ENCODE results near the gene APOC4. TPM values are rescaled to one million over a fixed set of nuclear protein-coding genes. Genes with fewer than 3 reads are reported as not detected.
"Not testable (repeated sequence)": the region's sequence is repeated elsewhere in the genome, so short reads cannot be mapped to it uniquely, and the experiment has no call there.

Gene APOC4
- total and polyA plus RNA-seq, 12 donors, result not detected

DNA sequence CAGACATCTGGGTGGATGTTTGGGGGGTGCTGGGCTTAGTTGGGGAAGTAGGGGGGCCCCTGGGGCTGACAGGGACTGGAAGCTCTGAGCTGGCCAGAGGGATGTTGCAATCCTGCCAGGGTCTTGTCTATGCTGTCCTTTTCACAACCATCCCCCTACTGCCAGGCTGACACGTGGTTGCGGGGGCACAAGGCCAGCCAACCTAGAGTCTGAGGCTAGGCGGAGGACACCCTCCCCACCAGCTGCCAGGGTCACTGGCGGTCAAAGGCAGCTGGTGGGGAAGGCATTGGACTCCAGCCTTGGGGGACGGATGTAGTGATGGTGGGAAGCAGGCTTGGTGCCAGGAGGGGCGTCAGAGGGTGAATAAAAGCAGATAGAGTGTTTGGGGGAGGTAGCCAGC is 29.2 kb upstream of the APOC4 start:
- TF ChIP-seq, protein P1, sequence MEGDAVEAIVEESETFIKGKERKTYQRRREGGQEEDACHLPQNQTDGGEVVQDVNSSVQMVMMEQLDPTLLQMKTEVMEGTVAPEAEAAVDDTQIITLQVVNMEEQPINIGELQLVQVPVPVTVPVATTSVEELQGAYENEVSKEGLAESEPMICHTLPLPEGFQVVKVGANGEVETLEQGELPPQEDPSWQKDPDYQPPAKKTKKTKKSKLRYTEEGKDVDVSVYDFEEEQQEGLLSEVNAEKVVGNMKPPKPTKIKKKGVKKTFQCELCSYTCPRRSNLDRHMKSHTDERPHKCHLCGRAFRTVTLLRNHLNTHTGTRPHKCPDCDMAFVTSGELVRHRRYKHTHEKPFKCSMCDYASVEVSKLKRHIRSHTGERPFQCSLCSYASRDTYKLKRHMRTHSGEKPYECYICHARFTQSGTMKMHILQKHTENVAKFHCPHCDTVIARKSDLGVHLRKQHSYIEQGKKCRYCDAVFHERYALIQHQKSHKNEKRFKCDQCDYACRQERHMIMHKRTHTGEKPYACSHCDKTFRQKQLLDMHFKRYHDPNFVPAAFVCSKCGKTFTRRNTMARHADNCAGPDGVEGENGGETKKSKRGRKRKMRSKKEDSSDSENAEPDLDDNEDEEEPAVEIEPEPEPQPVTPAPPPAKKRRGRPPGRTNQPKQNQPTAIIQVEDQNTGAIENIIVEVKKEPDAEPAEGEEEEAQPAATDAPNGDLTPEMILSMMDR (IDR thresholded peaks at IDR 0.05), result no peak
- no peak for ATAC-seq
- no peaks in the 10 kb centered on the region for H3K9me3 ChIP-seq
- WGBS, 2 donors, result 51 to 52% methylated on average over 6 of the region's 6 CpGs
- peaks cover 0 to 8% (median 0%) of the 10 kb centered on the region in 7 donors for H3K27me3 ChIP-seq
- no peak overlapping the region for H3K4me3 ChIP-seq
- no peak for DNase-seq
- peaks cover 0 to 38% (median 10%) of the 10 kb centered on the region in 9 donors for H3K4me1 ChIP-seq
- H3K27ac ChIP-seq, result no peak overlapping the region
- intact Hi-C loops (cut with DNase I), result no loop called here
- no peaks in the 10 kb centered on the region for H3K36me3 ChIP-seq

DNA sequence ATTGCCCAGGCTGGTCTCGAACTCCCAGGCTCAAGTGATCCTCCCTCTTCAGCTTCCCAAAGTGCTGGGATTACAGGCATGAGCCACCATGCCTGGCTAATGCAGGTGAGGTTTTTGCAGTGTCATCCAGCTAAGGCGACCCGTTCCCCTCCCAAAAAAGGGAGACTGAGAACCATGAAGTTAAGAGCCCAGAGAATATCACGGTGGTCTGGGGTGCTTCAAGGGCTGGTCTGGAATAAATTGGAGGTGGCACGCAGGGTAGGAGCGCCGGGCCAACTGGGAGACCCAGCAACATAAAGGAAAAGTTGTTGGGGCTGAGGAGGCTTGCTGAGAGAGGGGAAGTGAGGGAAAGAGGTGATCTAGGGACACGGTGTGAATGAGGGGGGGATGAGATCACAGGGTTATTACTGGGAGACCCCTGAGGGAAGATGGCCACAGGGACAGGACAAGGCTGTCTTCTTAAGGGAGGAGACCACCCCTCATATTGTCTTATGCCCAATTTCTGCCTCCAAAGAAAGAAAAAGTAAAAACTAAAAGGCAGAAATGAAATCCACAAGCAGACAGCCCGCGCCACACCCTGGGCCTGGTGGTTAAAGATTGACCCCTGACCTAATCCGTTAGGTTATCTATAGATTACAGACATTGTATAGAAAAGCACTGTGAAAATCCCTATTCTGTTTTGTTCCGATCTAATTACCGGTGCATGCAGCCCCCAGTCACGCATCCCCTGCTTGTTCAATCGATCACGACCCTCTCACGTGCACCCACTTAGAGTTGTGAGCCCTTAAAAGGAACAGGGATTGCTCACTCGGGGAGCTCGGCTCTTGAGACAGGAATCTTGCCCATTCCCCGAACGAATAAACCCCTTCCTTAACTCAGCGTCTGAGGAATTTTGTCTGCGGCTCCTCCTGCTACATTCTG is 28.3 kb upstream of the APOC4 start:
- Histone ChIP-seq H3K4me1 (peaks cover 0 to 38% (median 10%) of the 10 kb centered on the region in 9 donors), H3K27ac (peak overlapping the region in 1 of 10 donors; percentile 82), H3K4me3 (peak overlapping the region in 1 of 10 donors; percentile 59)
- WGBS, 2 donors, result 57 to 60% methylated on average over 23 of the region's 23 CpGs
- H3K36me3 ChIP-seq; H3K27me3 ChIP-seq; DNase-seq; ATAC-seq; H3K9me3 ChIP-seq; intact Hi-C loops (cut with DNase I): not testable (repeated sequence)

GRCh38 chr19:44914433-44915206 is 27.4 kb upstream of the APOC4 start, which contains the start of gene APOC1:
Gene APOC1, plus strand, starts transcription at chr19:44914608. Its CDS starts 284 bp downstream, at chr19:44914892.
- H3K27me3 ChIP-seq; intact Hi-C loops (cut with DNase I); H3K36me3 ChIP-seq; H3K9me3 ChIP-seq: not testable (repeated sequence)
- DNase-seq (peak; percentile 83 to 84), ATAC-seq (peak; percentile 88 to 95 (median 93))
- Histone ChIP-seq H3K27ac (peak within 1 kb of the TSS in 4 of 10 donors; percentile 21 to 82 (median 38)), H3K4me1 (peaks cover 0 to 38% (median 10%) of the 10 kb centered on the region in 9 donors), H3K4me3 (peak within 1 kb of the TSS; percentile 19 to 65 (median 57))
- WGBS, 2 donors, result 6 to 7% methylated on average over 25 to 27 of the region's 28 CpGs

DNA sequence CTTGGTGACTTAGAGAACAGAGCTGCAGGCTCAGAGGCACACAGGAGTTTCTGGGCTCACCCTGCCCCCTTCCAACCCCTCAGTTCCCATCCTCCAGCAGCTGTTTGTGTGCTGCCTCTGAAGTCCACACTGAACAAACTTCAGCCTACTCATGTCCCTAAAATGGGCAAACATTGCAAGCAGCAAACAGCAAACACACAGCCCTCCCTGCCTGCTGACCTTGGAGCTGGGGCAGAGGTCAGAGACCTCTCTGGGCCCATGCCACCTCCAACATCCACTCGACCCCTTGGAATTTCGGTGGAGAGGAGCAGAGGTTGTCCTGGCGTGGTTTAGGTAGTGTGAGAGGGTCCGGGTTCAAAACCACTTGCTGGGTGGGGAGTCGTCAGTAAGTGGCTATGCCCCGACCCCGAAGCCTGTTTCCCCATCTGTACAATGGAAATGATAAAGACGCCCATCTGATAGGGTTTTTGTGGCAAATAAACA is 17.8 kb upstream of the APOC4 start:
- Histone ChIP-seq H3K27ac (peak overlapping the region in 1 of 10 donors; percentile 45), H3K9me3 (no peaks in the 10 kb centered on the region), H3K36me3 (no peaks in the 10 kb centered on the region), H3K4me1 (peaks cover 0 to 46% (median 17%) of the 10 kb centered on the region in 9 donors), H3K4me3 (no peak overlapping the region), H3K27me3 (no peaks in the 10 kb centered on the region)
- DNase-seq, result no peak
- ATAC-seq, result no peak
- 81% methylated on average over 8 of the region's 8 CpGs for WGBS, 2 donors
- intact Hi-C loops (cut with DNase I), result no loop called here
- TF ChIP-seq, protein P1 (IDR thresholded peaks at IDR 0.05), result no peak
